GM21381 (cell line): Measurements from ENCODE around the gene CASP3.
"Not testable (repeated sequence)": the region's sequence is repeated elsewhere in the genome, so short reads cannot be mapped to it uniquely, and the experiment has no call there.

ENCODE experiments used
- ATAC-seq: cut with Tn5 transposase; IDR thresholded peaks from one replicate; pipeline ENCODE4 v1.9.1; 2021; ENCODE audit warnings: mild to moderate bottlenecking, moderate library complexity; ENCODE audit not compliant: unreplicated experiment

The CASP3 gene

GRCh38 chr4:184636897-184637296, 12.3 kb downstream of the CASP3 start:
- no peak for ATAC-seq

- no peak for ATAC-seq
Measured at GRCh38 chr4:184636144-184636543, 13.1 kb downstream of the CASP3 start.

- no peak for ATAC-seq
Measured at GRCh38 chr4:184635381-184635780, 13.9 kb downstream of the CASP3 start.

- no peak for ATAC-seq
Measured at GRCh38 chr4:184632842-184633241, 16.4 kb downstream of the CASP3 start.

- no peak for ATAC-seq
Measured at GRCh38 chr4:184628103-184628502, 21.1 kb downstream of the CASP3 start.

- ATAC-seq, result not testable (repeated sequence)
Measured at GRCh38 chr4:184625783-184626596, 23.3 kb downstream of the CASP3 start.

GRCh38 chr4:184624972-184625554, 24.2 kb downstream of the CASP3 start:
- no peak for ATAC-seq

GRCh38 chr4:184624504-184624903, 24.7 kb downstream of the CASP3 start:
- not testable (repeated sequence) for ATAC-seq

GRCh38 chr4:184621518-184621917, 27.7 kb downstream of the CASP3 start:
- ATAC-seq, result no peak

GRCh38 chr4:184620212-184620867, 28.9 kb downstream of the CASP3 start:
- no peak for ATAC-seq

- ATAC-seq, result no peak
Measured at GRCh38 chr4:184617600-184618196, 31.5 kb downstream of the CASP3 start.

GRCh38 chr4:184616633-184617551, 32.4 kb downstream of the CASP3 start:
- peak; percentile 79 for ATAC-seq

GRCh38 chr4:184616168-184616567, 33.1 kb downstream of the CASP3 start:
- ATAC-seq, result not testable (repeated sequence)

- ATAC-seq, result no peak
Measured at GRCh38 chr4:184614509-184614908, 34.7 kb downstream of the CASP3 start.

GRCh38 chr4:184613405-184613804, 35.8 kb downstream of the CASP3 start:
- ATAC-seq, result no peak

GRCh38 chr4:184612074-184612473, 37.2 kb downstream of the CASP3 start:
- ATAC-seq, result no peak

- not testable (repeated sequence) for ATAC-seq
Measured at GRCh38 chr4:184607429-184607828, 41.8 kb downstream of the CASP3 start.

GRCh38 chr4:184602857-184603256, 46.4 kb downstream of the CASP3 start:
- not testable (repeated sequence) for ATAC-seq

GRCh38 chr4:184600982-184601381, 48.3 kb downstream of the CASP3 start:
- not testable (repeated sequence) for ATAC-seq

- ATAC-seq, result no peak
Measured at GRCh38 chr4:184599492-184600135, 49.6 kb downstream of the CASP3 start.
